Measurements from ENCODE around the gene MAP3K10.

MAP3K10 gene

GRCh38 chr19:40255619-40256166 is 64.5 kb downstream of the MAP3K10 start:
- Histone ChIP-seq H3K4me1 (ENCODE audit: low read length) (no peaks in the 10 kb centered on the region), H3K79me2 (ENCODE audit: low read length) (peaks cover 68% of the 10 kb centered on the region), H3F3A (ENCODE audit: insufficient read depth, low read length) (no peaks in the 10 kb centered on the region), H3K4me2 (ENCODE audit: low read depth, low read length) (no peak overlapping the region), H3K4me3 (ENCODE audit: low read length) (no peak overlapping the region), H3K9ac (ENCODE audit: low read length) (no peak overlapping the region), H3K9me3 (replicated peaks; ENCODE audit: insufficient read depth, low read length) (no peaks in the 10 kb centered on the region), H3K27me3 (replicated peaks; ENCODE audit: insufficient read depth, low read length) (no peaks in the 10 kb centered on the region), H2AFZ (ENCODE audit: low read length) (no peak overlapping the region), H4K20me1 (ENCODE audit: insufficient read depth, low read length) (no peaks in the 10 kb centered on the region), H3K36me3 (replicated peaks; ENCODE audit: insufficient read depth, low read length) (0 out of 2 replicates have a peak, but pooled peaks cover 4% of the 10 kb centered on the region), H3K9me2 (replicated peaks; ENCODE audit: insufficient read depth, low read length) (no peaks in the 10 kb centered on the region), H3K27ac (ENCODE audit: low read length) (no peak overlapping the region)
- no peak for TF ChIP-seq EZH2phosphoT487 (IDR thresholded peaks at IDR 0.05; ENCODE audit: low read length)
- TF ChIP-seq CTCF (IDR thresholded peaks at IDR 0.05; ENCODE audit: low read length): no peak
- TF ChIP-seq EZH2 (optimal IDR thresholded peaks at IDR 0.05; ENCODE audit: low read depth, low read length): no peak
- no peak for DNase-seq

GRCh38 chr19:40256512-40256911 is 65.3 kb downstream of the MAP3K10 start:
- Histone ChIP-seq H3K27me3 (replicated peaks; ENCODE audit: insufficient read depth, low read length) (no peaks in the 10 kb centered on the region), H3K27ac (ENCODE audit: low read length) (no peak overlapping the region), H3K36me3 (replicated peaks; ENCODE audit: insufficient read depth, low read length) (0 out of 2 replicates have a peak, but pooled peaks cover 4% of the 10 kb centered on the region), H3K79me2 (ENCODE audit: low read length) (peaks cover 72% of the 10 kb centered on the region), H3K4me2 (ENCODE audit: low read depth, low read length) (no peak overlapping the region), H3K9me3 (replicated peaks; ENCODE audit: insufficient read depth, low read length) (no peaks in the 10 kb centered on the region), H2AFZ (ENCODE audit: low read length) (no peak overlapping the region), H3K4me3 (ENCODE audit: low read length) (no peak overlapping the region), H3F3A (ENCODE audit: insufficient read depth, low read length) (no peaks in the 10 kb centered on the region), H3K4me1 (ENCODE audit: low read length) (no peaks in the 10 kb centered on the region), H3K9me2 (replicated peaks; ENCODE audit: insufficient read depth, low read length) (no peaks in the 10 kb centered on the region), H4K20me1 (ENCODE audit: insufficient read depth, low read length) (no peaks in the 10 kb centered on the region), H3K9ac (ENCODE audit: low read length) (no peak overlapping the region)
- DNase-seq: no peak
- TF ChIP-seq EZH2phosphoT487 (IDR thresholded peaks at IDR 0.05; ENCODE audit: low read length) (no peak), EZH2 (optimal IDR thresholded peaks at IDR 0.05; ENCODE audit: low read depth, low read length) (no peak), CTCF (IDR thresholded peaks at IDR 0.05; ENCODE audit: low read length) (no peak)

GRCh38 chr19:40257096-40257517 is 65.9 kb downstream of the MAP3K10 start:
- H3K27me3 ChIP-seq (replicated peaks; ENCODE audit: insufficient read depth, low read length): no peaks in the 10 kb centered on the region
- no peak overlapping the region for H3K4me3 ChIP-seq (ENCODE audit: low read length)
- H3K79me2 ChIP-seq (ENCODE audit: low read length): peaks cover 72% of the 10 kb centered on the region
- H3K27ac ChIP-seq (ENCODE audit: low read length): no peak overlapping the region
- no peak overlapping the region for H3K4me2 ChIP-seq (ENCODE audit: low read depth, low read length)
- no peaks in the 10 kb centered on the region for H4K20me1 ChIP-seq (ENCODE audit: insufficient read depth, low read length)
- no peaks in the 10 kb centered on the region for H3K9me3 ChIP-seq (replicated peaks; ENCODE audit: insufficient read depth, low read length)
- H3K36me3 ChIP-seq (replicated peaks; ENCODE audit: insufficient read depth, low read length): 0 out of 2 replicates have a peak, but pooled peaks cover 4% of the 10 kb centered on the region
- H3K9ac ChIP-seq (ENCODE audit: low read length): no peak overlapping the region
- H3K9me2 ChIP-seq (replicated peaks; ENCODE audit: insufficient read depth, low read length): no peaks in the 10 kb centered on the region
- no peaks in the 10 kb centered on the region for H3K4me1 ChIP-seq (ENCODE audit: low read length)
- TF ChIP-seq EZH2phosphoT487 (IDR thresholded peaks at IDR 0.05; ENCODE audit: low read length) (no peak), CTCF (IDR thresholded peaks at IDR 0.05; ENCODE audit: low read length) (no peak), EZH2 (optimal IDR thresholded peaks at IDR 0.05; ENCODE audit: low read depth, low read length) (no peak)
- no peak overlapping the region for H2AFZ ChIP-seq (ENCODE audit: low read length)
- H3F3A ChIP-seq (ENCODE audit: insufficient read depth, low read length): no peaks in the 10 kb centered on the region
- no peak for DNase-seq

Data from MM.1S (cell line).